ENCODE data around the gene CCS. TPM values are rescaled to one million over a fixed set of nuclear protein-coding genes. Genes with fewer than 3 reads are reported as not detected.
A peak's percentile ranks its signal among the peaks of the same experiment; 100 is the strongest.

Gene CCS
- total and polyA plus RNA-seq, 9 of the 15 experiments (the other 6 are each of a cell fraction or from before 2014, with no cell fraction given): 1.1 to 46.6 (median 26.8) TPM

- Histone ChIP-seq H3K4me1 (replicated peaks in 1 of 2; ENCODE audit: control insufficient read depth in 2 of 2, insufficient read depth in 2 of 2, low read length in 2 of 2) (peaks cover 11 to 36% of the 10 kb centered on the region in 2 experiments; a peak in 4 of 5 replicates), H2AFZ (ENCODE audit: low read depth, low read length) (no peak overlapping the region), H3K9ac (ENCODE audit: insufficient read depth in 1 of 2, low read depth in 2 of 2, low read length in 2 of 2) (peak overlapping the region in 1 of 2 experiments; percentile 27; a peak in 1 of 4 replicates), H3K9me1 (ENCODE audit: control insufficient read depth, insufficient read depth, low read length) (no peaks in the 10 kb centered on the region), H3K4me2 (ENCODE audit: insufficient read depth, low read length) (no peak overlapping the region), H3K36me3 (ENCODE audit: control insufficient read depth, insufficient read depth, low read length) (no peaks in the 10 kb centered on the region), H3K27ac (ENCODE audit: extremely low read depth, low read depth, low read length) (no peak overlapping the region), H3K79me2 (ENCODE audit: control insufficient read depth, insufficient read depth, low read length) (no peaks in the 10 kb centered on the region), H4K20me1 (replicated peaks; ENCODE audit: control insufficient read depth, insufficient read depth, low read length) (no peaks in the 10 kb centered on the region), H3K4me3 (no peak overlapping the region), H3K9me3 (replicated peaks; ENCODE audit: control insufficient read depth, insufficient read depth, low read depth, low read length) (no peaks in the 10 kb centered on the region), H3K27me3 (ENCODE audit: control insufficient read depth in 2 of 2, insufficient read depth in 2 of 2, low read length in 2 of 2) (peaks cover 0 to 10% of the 10 kb centered on the region in 2 experiments; a peak in 2 of 5 replicates)
- BruUV-seq (replicated peaks): no TSS peak
- intact Hi-C loops (cut with micrococcal nuclease): no loop called here
- in situ Hi-C loops (cut with MboI): no loop called here
- ATAC-seq (no peak), DNase-seq (ENCODE audit: extremely low read depth in 1 of 4, low spot score in 3 of 4) (no peak), FAIRE-seq (no peak)
- CTCF ChIA-PET (ENCODE audit: low intra/inter-chr PET ratio): no interaction called here
- WGBS (ENCODE audit: insufficient coverage, low coverage, missing lambda C conversion rate): 32% methylated on average over 14 of the region's 14 CpGs
- TF ChIP-seq, protein P1, sequence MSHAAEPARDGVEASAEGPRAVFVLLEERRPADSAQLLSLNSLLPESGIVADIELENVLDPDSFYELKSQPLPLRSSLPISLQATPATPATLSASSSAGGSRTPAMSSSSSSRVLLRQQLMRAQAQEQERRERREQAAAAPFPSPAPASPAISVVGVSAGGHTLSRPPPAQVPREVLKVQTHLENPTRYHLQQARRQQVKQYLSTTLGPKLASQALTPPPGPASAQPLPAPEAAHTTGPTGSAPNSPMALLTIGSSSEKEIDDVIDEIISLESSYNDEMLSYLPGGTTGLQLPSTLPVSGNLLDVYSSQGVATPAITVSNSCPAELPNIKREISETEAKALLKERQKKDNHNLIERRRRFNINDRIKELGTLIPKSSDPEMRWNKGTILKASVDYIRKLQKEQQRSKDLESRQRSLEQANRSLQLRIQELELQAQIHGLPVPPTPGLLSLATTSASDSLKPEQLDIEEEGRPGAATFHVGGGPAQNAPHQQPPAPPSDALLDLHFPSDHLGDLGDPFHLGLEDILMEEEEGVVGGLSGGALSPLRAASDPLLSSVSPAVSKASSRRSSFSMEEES (CRISPR knock-in tag; IDR thresholded peaks at IDR 0.05): no peak
- no peak for TF ChIP-seq MEF2D (tag; conservative IDR thresholded peaks at IDR 0.05; ENCODE audit: low read depth)
- POLR2A ChIA-PET: interaction anchor here (0.9 to 1.1 kb wide), 2 partner anchors 9 to 11 kb away, joined by 3 read pairs; no protein-coding TSS in a partner anchor
Observed at GRCh38 chr11:66564538-66564937, 28.4 kb upstream of the CCS start.

GRCh38 chr11:66564984-66565383 is 28.0 kb upstream of the CCS start:
- ATAC-seq: no peak
- Histone ChIP-seq H3K9ac (ENCODE audit: insufficient read depth in 1 of 2, low read depth in 2 of 2, low read length in 2 of 2) (no peak overlapping the region; a peak in 1 of 4 replicates), H3K4me3 (no peak overlapping the region), H2AFZ (ENCODE audit: low read depth, low read length) (no peak overlapping the region), H3K4me1 (replicated peaks in 1 of 2; ENCODE audit: control insufficient read depth in 2 of 2, insufficient read depth in 2 of 2, low read length in 2 of 2) (peaks cover 11 to 31% of the 10 kb centered on the region in 2 experiments; a peak in 4 of 5 replicates), H4K20me1 (replicated peaks; ENCODE audit: control insufficient read depth, insufficient read depth, low read length) (no peaks in the 10 kb centered on the region), H3K4me2 (ENCODE audit: insufficient read depth, low read length) (no peak overlapping the region), H3K9me3 (replicated peaks; ENCODE audit: control insufficient read depth, insufficient read depth, low read depth, low read length) (no peaks in the 10 kb centered on the region), H3K9me1 (ENCODE audit: control insufficient read depth, insufficient read depth, low read length) (no peaks in the 10 kb centered on the region), H3K79me2 (ENCODE audit: control insufficient read depth, insufficient read depth, low read length) (no peaks in the 10 kb centered on the region), H3K27ac (ENCODE audit: extremely low read depth, low read depth, low read length) (no peak overlapping the region), H3K27me3 (ENCODE audit: control insufficient read depth in 2 of 2, insufficient read depth in 2 of 2, low read length in 2 of 2) (peaks cover 0 to 10% of the 10 kb centered on the region in 2 experiments; a peak in 2 of 5 replicates), H3K36me3 (ENCODE audit: control insufficient read depth, insufficient read depth, low read length) (no peaks in the 10 kb centered on the region)
- WGBS (ENCODE audit: insufficient coverage, low coverage, missing lambda C conversion rate): 23% methylated on average over 4 of the region's 5 CpGs
- FAIRE-seq: no peak
- ChIA-PET CTCF (ENCODE audit: low intra/inter-chr PET ratio) (no interaction called here), POLR2A (interaction anchor here (0.9 to 1.1 kb wide), 2 partner anchors 10 to 11 kb away, joined by 3 read pairs; no protein-coding TSS in a partner anchor)
- TF ChIP-seq FOXK1 (CRISPR knock-in tag; IDR thresholded peaks at IDR 0.05; ENCODE audit: borderline replicate concordance) (no peak), ZFP30 (CRISPR knock-in tag; IDR thresholded peaks at IDR 0.05; ENCODE audit: borderline replicate concordance) (no peak), ZNF696 (CRISPR knock-in tag; conservative IDR thresholded peaks at IDR 0.05) (no peak), CTBP1 (IDR thresholded peaks at IDR 0.05; ENCODE audit: borderline replicate concordance) (no peak)
- DNase-seq (ENCODE audit: extremely low read depth in 1 of 4, low spot score in 3 of 4): no peak
- BruUV-seq (replicated peaks): no TSS peak
- intact Hi-C loops (cut with micrococcal nuclease) (no loop called here), in situ Hi-C loops (cut with MboI) (loop anchor here (5.0 kb wide), 1 partner anchor 272 kb away; no protein-coding TSS in a partner anchor)
